HCT116 (cell line): ENCODE data around the gene SLIT1. TPM values are rescaled to one million over a fixed set of nuclear protein-coding genes. Genes with fewer than 3 reads are reported as not detected.

Experiments
- ATAC-seq: fragments of 200-7000 bp; cut with Tn5 transposase; 2 replicates; pipeline ENCODE4 v1.9.1; 2020; ENCODE audit warnings: mild to moderate bottlenecking, moderate library complexity
- BruUV-seq: library from RNA; stranded (reverse); fragments of 400-500 nt; replicated peaks from 2 replicates; lab custom pipeline; 2021; lab: Mats Ljungman, UMichigan
- CTCF ChIA-PET: fragments of 300-600 bp; sonication (Branson Sonifier 250); formaldehyde crosslinking; loops from one replicate; lab custom pipeline; 2021; ENCODE audit warnings: antibody characterized with exemption; lab: Charles Lee
- POLR2A ChIA-PET: fragments of 300-600, 350-600 bp; sonication (Branson Sonifier 250); formaldehyde crosslinking; loops from one replicate; lab custom pipeline; 2021; ENCODE audit warnings: antibody characterized with exemption; lab: Charles Lee
- RAD21 ChIA-PET, 2 experiments: fragments of 300-600 bp; sonication (Branson Sonifier 250); formaldehyde crosslinking; loops; one replicate each; lab custom pipeline; 2023; ENCODE audit warnings: low total read pairs in 2 of 2; ENCODE audit not compliant: uncharacterized antibody in 2 of 2, unreplicated experiment in 2 of 2, low non-redundant PET in 1 of 2; lab: Charles Lee
- DNase-seq: peaks from one replicate; pipeline ENCODE4 v3.0.0-alpha.2; 2010; ENCODE audit warnings: low read depth, low spot score
- H2AFZ ChIP-seq: fragments of 200-600 bp; shearing (Covaris generic), sonication (generic); 2 replicates; pipeline ENCODE4 v1.6.1; 2017; ENCODE audit warnings: low read depth, mixed run types, mixed read lengths, antibody characterized with exemption, low read length; ENCODE audit not compliant: poor library complexity, severe bottlenecking
- H3K27ac ChIP-seq: 2 replicates; pipeline ENCODE4 v1.5.1; 2012; ENCODE audit warnings: low read depth, low read length
- H3K27me3 ChIP-seq: fragments of 200-600 bp; sonication (generic); 2 replicates; pipeline ENCODE4 v1.6.1; 2016; ENCODE audit warnings: mixed run types, low read length, mixed read lengths; ENCODE audit not compliant: insufficient read depth
- H3K36me3 ChIP-seq, 2 experiments: fragments of 200-500 bp in 1 of 2; fragments of 200-600 bp in 1 of 2; sonication (Bioruptor generic) in 1 of 2; sonication (generic) in 1 of 2; 2 replicates each; pipeline versions ENCODE4 v1.5.1 to v1.6.1; 2014 to 2016; ENCODE audit warnings: low read length in 2 of 2, inconsistent platforms in 1 of 2, mixed read lengths in 1 of 2, mixed run types in 1 of 2; ENCODE audit not compliant: insufficient read depth in 2 of 2, control insufficient read depth in 1 of 2
- H3K4me1 ChIP-seq, 2 experiments: fragments of 200-600 bp in 1 of 2; sonication (generic) in 1 of 2; 2 replicates each; pipeline versions ENCODE4 v1.5.1 to v1.6.1; 2012 to 2017; ENCODE audit warnings: low read length in 2 of 2, inconsistent platforms in 1 of 2, mild to moderate bottlenecking in 1 of 2, mixed read lengths in 1 of 2, mixed run types in 1 of 2, moderate library complexity in 1 of 2; ENCODE audit not compliant: insufficient read depth in 2 of 2, control insufficient read depth in 1 of 2
- H3K4me2 ChIP-seq: fragments of 200-600 bp; sonication (generic); 2 replicates; pipeline ENCODE4 v1.6.1; 2017; ENCODE audit warnings: mixed run types, low read length, mixed read lengths
- H3K4me3 ChIP-seq, 2 experiments: fragments of 200-600 bp in 1 of 2; sonication (generic) in 1 of 2; replicated peaks in 1 of 2; 2 replicates each; pipeline ENCODE4 v1.5.1; 2011 to 2016; ENCODE audit warnings: low read length in 2 of 2, control low read depth in 1 of 2, low read depth in 1 of 2, mild to moderate bottlenecking in 1 of 2, mixed read lengths in 1 of 2, mixed run types in 1 of 2
- H3K79me2 ChIP-seq: fragments of 200-600 bp; sonication (generic); 2 replicates; pipeline ENCODE4 v1.6.1; 2017; ENCODE audit warnings: mild to moderate bottlenecking, mixed run types, low read length, moderate library complexity, mixed read lengths; ENCODE audit not compliant: insufficient read depth
- H3K9ac ChIP-seq: fragments of 200-600 bp; sonication (generic); 2 replicates; pipeline ENCODE4 v1.6.1; 2016; ENCODE audit warnings: low read length, mixed read lengths
- H3K9me2 ChIP-seq: fragments of 200-600 bp; sonication (generic), shearing (Covaris generic); 2 replicates; pipeline ENCODE4 v1.6.1; 2017; ENCODE audit warnings: mixed run types, mild to moderate bottlenecking, moderate library complexity; ENCODE audit not compliant: insufficient read depth
- H3K9me3 ChIP-seq, 2 experiments: fragments of 200-500 bp in 1 of 2; fragments of 200-600 bp in 1 of 2; sonication (Bioruptor generic) in 1 of 2; sonication (generic) in 1 of 2; 2 replicates each; pipeline ENCODE4 v1.6.1; 2014 to 2017; ENCODE audit warnings: low read length in 2 of 2, mixed read lengths in 2 of 2, inconsistent platforms in 1 of 2, low read depth in 1 of 2, mild to moderate bottlenecking in 1 of 2, mixed run types in 1 of 2, moderate library complexity in 1 of 2; ENCODE audit not compliant: control insufficient read depth in 1 of 2, insufficient read depth in 1 of 2
- H4K20me1 ChIP-seq: fragments of 200-600 bp; sonication (generic), shearing (Covaris generic); 2 replicates; pipeline ENCODE4 v1.6.1; 2017; ENCODE audit warnings: mixed run types, mild to moderate bottlenecking, moderate library complexity; ENCODE audit not compliant: insufficient read depth
- CEBPB ChIP-seq: IDR thresholded peaks from 2 replicates; pipeline ENCODE4 v1.6.1; 2012; ENCODE audit warnings: low read depth
- CTCF ChIP-seq, 3 experiments: fragments of 200-600 bp in 1 of 3; sonication (generic) in 1 of 3; IDR thresholded peaks in 2 of 3; conservative IDR thresholded peaks in 1 of 3; 2 replicates each; pipeline ENCODE4 v1.5.1; 2012 to 2017; ENCODE audit warnings: low read depth in 2 of 3, low read length in 2 of 3, antibody characterized with exemption in 1 of 3, borderline replicate concordance in 1 of 3, control low read depth in 1 of 3, mild to moderate bottlenecking in 1 of 3, mixed read lengths in 1 of 3, mixed run types in 1 of 3, moderate library complexity in 1 of 3; ENCODE audit not compliant: insufficient read depth in 1 of 3
- EGR1 ChIP-seq: IDR thresholded peaks from 2 replicates; pipeline ENCODE4 v1.6.1; 2012; ENCODE audit warnings: low read depth
- ELF1 ChIP-seq: IDR thresholded peaks from 2 replicates; pipeline ENCODE4 v1.6.1; 2012; ENCODE audit warnings: low read depth, borderline replicate concordance
- FOSL1 ChIP-seq: IDR thresholded peaks from 2 replicates; pipeline ENCODE4 v1.6.1; 2012; ENCODE audit warnings: low read depth
- JUND ChIP-seq: IDR thresholded peaks from 2 replicates; pipeline ENCODE4 v1.6.1; 2012
- MAX ChIP-seq: IDR thresholded peaks from 2 replicates; pipeline ENCODE4 v1.6.1; 2012
- POLR2A ChIP-seq: IDR thresholded peaks from 2 replicates; pipeline ENCODE4 v1.7.0; 2011; ENCODE audit warnings: borderline replicate concordance; ENCODE audit not compliant: insufficient read depth, insufficient read length; ENCODE audit errors: extremely low read depth
- REST ChIP-seq: IDR thresholded peaks from 2 replicates; pipeline ENCODE4 v1.6.1; 2012; ENCODE audit warnings: low read depth
- SP1 ChIP-seq: IDR thresholded peaks from 2 replicates; pipeline ENCODE4 v1.6.1; 2012; ENCODE audit warnings: low read depth
- SRF ChIP-seq: IDR thresholded peaks from 2 replicates; pipeline ENCODE4 v1.6.1; 2012; ENCODE audit warnings: low read depth
- TCF7L2 ChIP-seq: IDR thresholded peaks from 2 replicates; pipeline ENCODE4 v1.7.0; 2011; ENCODE audit warnings: borderline replicate concordance, inconsistent platforms; ENCODE audit not compliant: insufficient read depth, insufficient read length; ENCODE audit errors: extremely low read depth
- YY1 ChIP-seq: IDR thresholded peaks from 2 replicates; pipeline ENCODE4 v1.6.1; 2011; ENCODE audit warnings: low read length, low read depth, moderate library complexity, mild to moderate bottlenecking; ENCODE audit not compliant: insufficient replicate concordance; ENCODE audit errors: extremely low read depth
- ZBTB33 ChIP-seq: IDR thresholded peaks from 2 replicates; pipeline ENCODE4 v1.6.1; 2011; ENCODE audit warnings: mild to moderate bottlenecking, low read length, moderate library complexity; ENCODE audit not compliant: insufficient replicate concordance; ENCODE audit errors: extremely low read depth
- ZNF274 ChIP-seq: fragments of 200-500 bp; sonication (Bioruptor generic); IDR thresholded peaks from 2 replicates; pipeline ENCODE4 v1.6.1; 2014; ENCODE audit warnings: mild to moderate bottlenecking, low read depth, low read length, inconsistent platforms
- intact Hi-C: fragments of 100-400 bp; cut with micrococcal nuclease; formaldehyde crosslinking; loops from 2 replicates; pipeline ENCODE4 v1.10.0; 2022
- total RNA-seq: library from RNA; stranded (reverse); gene quantifications from one replicate; pipeline ENCODE4 v1.2.1, GENCODE V29; 2021; ENCODE audit not compliant: unreplicated experiment

Gene SLIT1
- total RNA-seq, 1 experiment from 2014 or later: 0.42 TPM

- no peak for TF ChIP-seq POLR2A
Measured at GRCh38 chr10:97185326-97186058, at the start of gene SLIT1 (continued).

- TF ChIP-seq TCF7L2: no peak
- no peak for TF ChIP-seq YY1
- no peak for TF ChIP-seq CEBPB
- no peak for TF ChIP-seq EGR1
- TF ChIP-seq ELF1: no peak
- TF ChIP-seq ZBTB33: no peak
- TF ChIP-seq ZNF274: no peak
- no peak for TF ChIP-seq REST
- no peak for TF ChIP-seq SP1
- no peak for TF ChIP-seq SRF
- no peak for TF ChIP-seq JUND
- TF ChIP-seq MAX: no peak
- TF ChIP-seq CTCF (IDR thresholded peaks at IDR 0.05 in 2 of 3, conservative IDR thresholded peaks at IDR 0.05 in 1 of 3; ENCODE audit: borderline replicate concordance in 1 of 3, insufficient read depth in 1 of 3, low read depth in 2 of 3, low read length in 2 of 3): no peak
- no peak for TF ChIP-seq FOSL1
- TF ChIP-seq, all 23 proteins: peak for 0
- H3K27ac ChIP-seq: no peak overlapping the region
- H3K9me2 ChIP-seq: no peaks in the 10 kb centered on the region
- H3K4me2 ChIP-seq: no peak overlapping the region
- RAD21 ChIA-PET: no interaction called here
- intact Hi-C loops: no loop called here
- H3K9ac ChIP-seq: no peak overlapping the region
- BruUV-seq: no TSS peak
- no peaks in the 10 kb centered on the region for H3K79me2 ChIP-seq
- no peak overlapping the region for H3K4me3 ChIP-seq
- POLR2A ChIA-PET: no interaction called here
- H3K36me3 ChIP-seq: no peaks in the 10 kb centered on the region; a peak in 1 of 4 replicates
- CTCF ChIA-PET: interaction anchor here (0.8 kb wide), 1 partner anchor 162 kb away, joined by 3 read pairs; no protein-coding TSS in a partner anchor
- H3K4me1 ChIP-seq: no peaks in the 10 kb centered on the region
- ATAC-seq (no peak), DNase-seq (no peak)
- H3K9me3 ChIP-seq: no peaks in the 10 kb centered on the region
- H3K27me3 ChIP-seq: no peaks in the 10 kb centered on the region
- H4K20me1 ChIP-seq: no peaks in the 10 kb centered on the region
- H2AFZ ChIP-seq: no peak overlapping the region
Measured at GRCh38 chr10:97235353-97235752, 49.6 kb upstream of the SLIT1 start.
